ENCODE measurements around the gene PSORS1C2. TPM values are rescaled to one million over a fixed set of nuclear protein-coding genes. Genes with fewer than 3 reads are reported as not detected.
A peak's percentile ranks its signal among the peaks of the same experiment; 100 is the strongest.

The PSORS1C2 gene
- polyA plus RNA-seq, 1 of the 3 experiments (the other 2 are of a cell fraction) = not detected

DNA sequence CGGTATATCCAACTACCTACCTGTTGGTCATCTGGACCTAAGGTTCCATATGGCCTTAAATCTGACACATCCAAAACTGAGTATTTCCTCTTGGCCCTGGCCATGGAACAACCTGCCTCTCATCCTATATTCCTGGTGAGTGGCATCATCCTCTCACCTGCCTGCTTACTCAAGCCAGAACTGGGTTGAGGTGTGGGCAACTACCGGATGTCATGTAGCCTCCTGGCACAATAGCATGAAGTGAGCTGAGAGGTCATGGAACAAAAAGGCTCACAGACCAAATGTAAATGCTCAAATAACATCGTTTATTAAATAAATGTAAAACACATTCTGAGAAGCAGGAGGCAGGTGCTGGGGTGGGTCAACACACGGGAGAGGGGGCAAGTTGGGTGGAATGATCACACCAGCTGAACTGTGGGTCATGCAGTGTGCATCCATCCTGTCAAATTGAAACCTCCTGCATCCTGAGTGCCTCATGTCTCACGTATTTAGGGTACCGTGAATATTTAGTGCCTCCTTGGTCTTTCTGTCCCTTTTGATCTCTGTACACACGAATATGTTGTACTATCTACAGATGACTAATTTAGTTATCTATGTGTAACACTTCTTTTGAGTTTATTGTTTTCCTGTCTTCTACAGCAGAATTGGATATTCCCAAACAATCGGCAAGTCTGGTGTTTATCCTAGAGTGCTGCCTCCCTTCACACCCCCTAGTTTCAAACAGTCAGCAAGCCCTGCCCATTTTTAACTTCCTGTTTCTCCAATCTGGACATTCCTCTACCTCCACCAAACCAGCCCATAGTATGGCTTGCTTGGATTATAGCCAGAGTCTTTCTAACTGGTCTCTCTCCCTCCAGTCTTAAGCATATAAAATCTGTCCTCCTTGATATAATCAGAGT is 39.5 kb upstream of the PSORS1C2 start:
- TF ChIP-seq FOXJ3 (CRISPR knock-in tag; IDR thresholded peaks at IDR 0.05) (no peak), MXI1 (IDR thresholded peaks at IDR 0.05; ENCODE audit: low read depth, low read length) (no peak), SMC3 (IDR thresholded peaks at IDR 0.05; ENCODE audit: low read depth, low read length) (no peak), NFIC (IDR thresholded peaks at IDR 0.05; ENCODE audit: borderline replicate concordance) (no peak), RXRA (IDR thresholded peaks at IDR 0.05; ENCODE audit: borderline replicate concordance, low read depth) (no peak), TEAD4 (IDR thresholded peaks at IDR 0.05; ENCODE audit: borderline replicate concordance, insufficient read depth) (no peak), IRF3 (IDR thresholded peaks at IDR 0.05; ENCODE audit: low read depth, low read length) (no peak), FOXM1 (IDR thresholded peaks at IDR 0.05; ENCODE audit: low read depth) (no peak), GATA2 (CRISPR knock-in tag; IDR thresholded peaks at IDR 0.05) (no peak), CHD2 (IDR thresholded peaks at IDR 0.05; ENCODE audit: low read length, partially characterized antibody) (no peak), EZH2phosphoT487 (IDR thresholded peaks at IDR 0.05; ENCODE audit: borderline replicate concordance, low read depth) (no peak), NRF1 (IDR thresholded peaks at IDR 0.05; ENCODE audit: low read depth, low read length) (no peak), JUND (IDR thresholded peaks at IDR 0.05) (no peak), EP300 (IDR thresholded peaks at IDR 0.05; ENCODE audit: borderline replicate concordance in 1 of 2, low read depth in 1 of 2, low read length in 1 of 2) (no peak)
- TF ChIP-seq, protein P1, sequence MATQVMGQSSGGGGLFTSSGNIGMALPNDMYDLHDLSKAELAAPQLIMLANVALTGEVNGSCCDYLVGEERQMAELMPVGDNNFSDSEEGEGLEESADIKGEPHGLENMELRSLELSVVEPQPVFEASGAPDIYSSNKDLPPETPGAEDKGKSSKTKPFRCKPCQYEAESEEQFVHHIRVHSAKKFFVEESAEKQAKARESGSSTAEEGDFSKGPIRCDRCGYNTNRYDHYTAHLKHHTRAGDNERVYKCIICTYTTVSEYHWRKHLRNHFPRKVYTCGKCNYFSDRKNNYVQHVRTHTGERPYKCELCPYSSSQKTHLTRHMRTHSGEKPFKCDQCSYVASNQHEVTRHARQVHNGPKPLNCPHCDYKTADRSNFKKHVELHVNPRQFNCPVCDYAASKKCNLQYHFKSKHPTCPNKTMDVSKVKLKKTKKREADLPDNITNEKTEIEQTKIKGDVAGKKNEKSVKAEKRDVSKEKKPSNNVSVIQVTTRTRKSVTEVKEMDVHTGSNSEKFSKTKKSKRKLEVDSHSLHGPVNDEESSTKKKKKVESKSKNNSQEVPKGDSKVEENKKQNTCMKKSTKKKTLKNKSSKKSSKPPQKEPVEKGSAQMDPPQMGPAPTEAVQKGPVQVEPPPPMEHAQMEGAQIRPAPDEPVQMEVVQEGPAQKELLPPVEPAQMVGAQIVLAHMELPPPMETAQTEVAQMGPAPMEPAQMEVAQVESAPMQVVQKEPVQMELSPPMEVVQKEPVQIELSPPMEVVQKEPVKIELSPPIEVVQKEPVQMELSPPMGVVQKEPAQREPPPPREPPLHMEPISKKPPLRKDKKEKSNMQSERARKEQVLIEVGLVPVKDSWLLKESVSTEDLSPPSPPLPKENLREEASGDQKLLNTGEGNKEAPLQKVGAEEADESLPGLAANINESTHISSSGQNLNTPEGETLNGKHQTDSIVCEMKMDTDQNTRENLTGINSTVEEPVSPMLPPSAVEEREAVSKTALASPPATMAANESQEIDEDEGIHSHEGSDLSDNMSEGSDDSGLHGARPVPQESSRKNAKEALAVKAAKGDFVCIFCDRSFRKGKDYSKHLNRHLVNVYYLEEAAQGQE (IDR thresholded peaks at IDR 0.05; ENCODE audit: low read depth, low read length) = no peak
- ChIA-PET CTCF (interaction anchor here (0.6 kb wide), 1 partner anchor 1165 kb away, joined by 3 read pairs; no protein-coding TSS in a partner anchor), POLR2A (no interaction called here)
- H3K9ac ChIP-seq = no peak overlapping the region
- H3K27ac ChIP-seq (ENCODE audit: low read depth in 2 of 2, low read length in 1 of 2) = no peak overlapping the region
- H3K79me2 ChIP-seq (ENCODE audit: insufficient read depth) = no peaks in the 10 kb centered on the region
- H3K4me3 ChIP-seq (ENCODE audit: low read depth in 2 of 2, low read length in 1 of 2) = no peak overlapping the region
- no peaks in the 10 kb centered on the region for H3F3A ChIP-seq (replicated peaks; ENCODE audit: insufficient read depth)
- H4K20me1 ChIP-seq (ENCODE audit: insufficient read depth) = no peaks in the 10 kb centered on the region
- H3K4me2 ChIP-seq = no peak overlapping the region
- H3K27me3 ChIP-seq (ENCODE audit: insufficient read depth) = no peaks in the 10 kb centered on the region
- no peaks in the 10 kb centered on the region for H3K9me3 ChIP-seq
- no peaks in the 10 kb centered on the region for H3K9me2 ChIP-seq
- peak overlapping the region; percentile 63; the same call in 1 of the 2 replicates for H2AFZ ChIP-seq (ENCODE audit: low read depth)
- H3K4me1 ChIP-seq (ENCODE audit: control insufficient read depth in 1 of 2, insufficient read depth in 2 of 2, low read depth in 1 of 2, low read length in 1 of 2) = no peaks in the 10 kb centered on the region
- DNase-seq = no peak
- WGBS (ENCODE audit: low lambda C conversion rate) = 58% methylated on average over 8 of the region's 8 CpGs
- H3K36me3 ChIP-seq (replicated peaks in 1 of 2; ENCODE audit: control insufficient read depth in 1 of 2, insufficient read depth in 2 of 2, low read length in 1 of 2) = no peaks in the 10 kb centered on the region
